Endothelial cell of umbilical vein (primary cell): ENCODE results near the gene CGNL1. TPM values are rescaled to one million over a fixed set of nuclear protein-coding genes. Genes with fewer than 3 reads are reported as not detected.

ENCODE experiments used
- BruUV-seq: library from RNA; stranded (reverse); fragments of 400-500 nt; replicated peaks from 2 replicates; lab custom pipeline; 2021; lab: Mats Ljungman, UMichigan
- CTCF ChIA-PET: fragments of 300-600, 350-600 bp; sonication (Branson Sonifier 250); formaldehyde crosslinking; loops from one replicate; lab custom pipeline; 2021; ENCODE audit warnings: antibody characterized with exemption, inconsistent platforms; lab: Charles Lee
- POLR2A ChIA-PET: fragments of 300-600, 350-600 bp; sonication (Branson Sonifier 250); formaldehyde crosslinking; loops from one replicate; lab custom pipeline; 2021; ENCODE audit warnings: antibody characterized with exemption, inconsistent platforms; lab: Charles Lee
- DNase-seq: peaks from one replicate; pipeline ENCODE4 v3.0.0-alpha.2; 2011; ENCODE audit warnings: low read depth, low spot score
- FAIRE-seq: peaks from 2 replicates; lab custom pipeline; 2011; peaks lifted over from hg19 to GRCh38; lab: Jason Lieb, UNC
- H2AFZ ChIP-seq: 2 replicates; pipeline ENCODE4 v1.6.0; 2012; ENCODE audit warnings: low read depth, low read length, control low read depth, inconsistent platforms
- H3K27ac ChIP-seq: 2 replicates; pipeline ENCODE4 v1.5.1; 2011; ENCODE audit warnings: low read depth, mild to moderate bottlenecking, control low read depth, low read length, moderate library complexity; ENCODE audit not compliant: insufficient read depth
- H3K27me3 ChIP-seq, 2 experiments: 2 replicates each; pipeline versions ENCODE4 v1.6.0 to v1.6.1; 2011; ENCODE audit warnings: low read length in 2 of 2, mixed read lengths in 1 of 2; ENCODE audit not compliant: control insufficient read depth in 2 of 2, insufficient read depth in 2 of 2
- H3K36me3 ChIP-seq, 2 experiments: 2 replicates in 1 of 2; 3 replicates in 1 of 2; pipeline ENCODE4 v1.5.1; 2011; ENCODE audit warnings: low read length in 2 of 2, mild to moderate bottlenecking in 1 of 2, moderate library complexity in 1 of 2; ENCODE audit not compliant: control insufficient read depth in 2 of 2, insufficient read depth in 2 of 2; ENCODE audit errors: extremely low read depth in 1 of 2
- H3K4me1 ChIP-seq: 3 replicates; pipeline ENCODE4 v1.5.1; 2011; ENCODE audit warnings: mild to moderate bottlenecking, low read length; ENCODE audit not compliant: control insufficient read depth, insufficient read depth; ENCODE audit errors: extremely low read depth
- H3K4me2 ChIP-seq: 2 replicates; pipeline ENCODE4 v1.6.1; 2011; ENCODE audit warnings: low read length, control low read depth, mixed read lengths; ENCODE audit not compliant: insufficient read depth
- H3K4me3 ChIP-seq, 3 experiments: fragments of 200-600 bp in 1 of 3; sonication (generic), shearing (Covaris generic) in 1 of 3; replicated peaks in 1 of 3; 2 replicates each; pipeline ENCODE4 v1.5.1; 2011 to 2016; ENCODE audit warnings: control low read depth in 3 of 3, low read length in 3 of 3, mild to moderate bottlenecking in 2 of 3, inconsistent platforms in 1 of 3, low read depth in 1 of 3, moderate library complexity in 1 of 3; ENCODE audit not compliant: insufficient read depth in 1 of 3
- H3K79me2 ChIP-seq: 2 replicates; pipeline ENCODE4 v1.6.0; 2012; ENCODE audit warnings: low read length, inconsistent platforms; ENCODE audit not compliant: control insufficient read depth, insufficient read depth
- H3K9ac ChIP-seq: replicated peaks from 2 replicates; pipeline ENCODE3; 2011; ENCODE audit warnings: low read length, control low read depth; ENCODE audit not compliant: insufficient read depth; ENCODE audit errors: extremely low read depth
- H3K9me1 ChIP-seq: replicated peaks from 3 replicates; pipeline ENCODE4 v1.6.0; 2011; ENCODE audit warnings: mild to moderate bottlenecking, low read length; ENCODE audit not compliant: control insufficient read depth, insufficient read depth; ENCODE audit errors: extremely low read depth
- H3K9me3 ChIP-seq: replicated peaks from 2 replicates; pipeline ENCODE4 v1.5.1; 2012; ENCODE audit warnings: low read length, inconsistent platforms; ENCODE audit not compliant: control insufficient read depth, insufficient read depth
- H4K20me1 ChIP-seq: replicated peaks from 2 replicates; pipeline ENCODE3; 2011; ENCODE audit warnings: mild to moderate bottlenecking, low read length; ENCODE audit not compliant: control insufficient read depth, insufficient read depth; ENCODE audit errors: extremely low read depth
- CTCF ChIP-seq, 2 donors: IDR thresholded peaks; 1 replicate in 1 of 2; 2 replicates in 1 of 2; pipeline ENCODE4 v1.5.1; 2011; ENCODE audit warnings: low read length in 2 of 2, mild to moderate bottlenecking in 2 of 2, moderate library complexity in 2 of 2, control low read depth in 1 of 2, inconsistent platforms in 1 of 2, low read depth in 1 of 2; ENCODE audit not compliant: insufficient read depth in 1 of 2; ENCODE audit errors: extremely low read depth in 1 of 2
- GATA2 ChIP-seq: IDR thresholded peaks from 2 replicates; pipeline ENCODE4 v1.7.0; 2011; ENCODE audit warnings: low read depth, mild to moderate bottlenecking, moderate library complexity, mixed read lengths, low read length; ENCODE audit not compliant: insufficient read length, insufficient read depth
- JUN ChIP-seq: IDR thresholded peaks from 2 replicates; pipeline ENCODE4 v1.6.1; 2011; ENCODE audit warnings: borderline replicate concordance, low read depth; ENCODE audit not compliant: insufficient read length, insufficient read depth
- MAX ChIP-seq: IDR thresholded peaks from 2 replicates; pipeline ENCODE4 v1.6.1; 2011; ENCODE audit not compliant: insufficient read depth, insufficient read length
- MYC ChIP-seq: IDR thresholded peaks from one replicate; pipeline ENCODE4 v1.6.1; 2011; ENCODE audit warnings: mild to moderate bottlenecking, low read depth, low read length
- POLR2A ChIP-seq: IDR thresholded peaks from 2 replicates; pipeline ENCODE4 v1.6.1; 2012; ENCODE audit warnings: low read depth, mild to moderate bottlenecking, control low read depth, low read length
- POLR2AphosphoS5 ChIP-seq: IDR thresholded peaks from 2 replicates; pipeline ENCODE4 v1.6.1; 2012; ENCODE audit warnings: low read depth, mild to moderate bottlenecking, control low read depth, low read length, moderate library complexity; ENCODE audit not compliant: insufficient read depth
- dilution Hi-C: fragments of 300-500 bp; cut with MboI; formaldehyde crosslinking; loops from one replicate; pipeline ENCODE4 v1.15.0; 2019; ENCODE audit warnings: low sequenced_read_pairs; ENCODE audit not compliant: extremely low pct_ligation_motif_present
- intact Hi-C: fragments of 100-400 bp; cut with micrococcal nuclease; formaldehyde crosslinking; loops from one replicate; pipeline ENCODE4 v1.10.0; 2022
- polyA plus RNA-seq, 4 experiments: library from polyadenylated mRNA; depleted of rRNA in 3 of 4; stranded (reverse) in 3 of 4; unstranded in 1 of 4; fragments of >200 nt; gene quantifications; 2 replicates each; pipeline versions ENCODE4 v1.2.1 to v1.2.3, GENCODE V29; 2011 to 2012; ENCODE audit warnings: missing spikeins in 1 of 4
- total RNA-seq: library from RNA; stranded (reverse); gene quantifications from 2 replicates; pipeline ENCODE4 v1.2.3, GENCODE V29; 2021

The CGNL1 gene
- total and polyA plus RNA-seq, 2 donors (not counting 3 experiments of a cell fraction or from before 2014, with no cell fraction given): 6.9 to 27.1 TPM

GRCh38 chr15:57592836-57593420, 216.6 kb downstream of the CGNL1 start:
- FAIRE-seq: no peak
- POLR2A ChIA-PET: no interaction called here
- dilution Hi-C loops: no loop called here
- no TSS peak for BruUV-seq
- Histone ChIP-seq H3K4me2 (peak overlapping the region; percentile 12), H3K4me1 (peaks cover 9% of the 10 kb centered on the region), H3K79me2 (no peaks in the 10 kb centered on the region), H3K9ac (no peak overlapping the region), H3K27me3 (no peaks in the 10 kb centered on the region), H3K9me1 (no peaks in the 10 kb centered on the region), H3K4me3 (peak overlapping the region in 1 of 3 experiments; percentile 58), H3K9me3 (no peaks in the 10 kb centered on the region), H3K27ac (no peak overlapping the region), H4K20me1 (no peaks in the 10 kb centered on the region), H3K36me3 (no peaks in the 10 kb centered on the region), H2AFZ (no peak overlapping the region)
- TF ChIP-seq POLR2A (no peak), CTCF (IDR thresholded peaks at IDR 0.05; ENCODE audit: extremely low read depth in 1 of 2, insufficient read depth in 1 of 2, low read depth in 1 of 2, low read length in 2 of 2) (no peak), MYC (no peak), MAX (no peak), JUN (no peak), GATA2 (no peak), POLR2AphosphoS5 (no peak)
- DNase-seq: no peak
- CTCF ChIA-PET: interaction anchor here (1.0 to 2.4 kb wide), 3 partner anchors 22 to 33 kb away, joined by 3 to 8 read pairs (median 4); no protein-coding TSS in a partner anchor
- intact Hi-C loops: no loop called here
